GM12891 (cell line): ENCODE data around the gene ANXA8L1.

Source experiments
- POLR2A ChIP-seq: IDR thresholded peaks from 2 replicates; pipeline ENCODE4 v1.6.1; 2011; ENCODE audit warnings: low read depth, low read length, control low read depth
- POLR2AphosphoS5 ChIP-seq: IDR thresholded peaks from 2 replicates; pipeline ENCODE4 v1.6.1; 2011; ENCODE audit warnings: low read depth, low read length, control low read depth
- POU2F2 ChIP-seq: IDR thresholded peaks from 2 replicates; pipeline ENCODE4 v1.6.1; 2011; ENCODE audit warnings: low read depth, mild to moderate bottlenecking, control low read depth, low read length, moderate library complexity
- TAF1 ChIP-seq: IDR thresholded peaks from 2 replicates; pipeline ENCODE4 v1.6.1; 2011; ENCODE audit warnings: low read depth, low read length, control low read depth

GRCh38 chr10:46327685-46328084 is 47.9 kb upstream of the ANXA8L1 start:
- TF ChIP-seq POLR2AphosphoS5 (no peak), POLR2A (no peak), POU2F2 (no peak), TAF1 (no peak)
